Central memory CD8-positive, alpha-beta T cell (primary cell): ENCODE results near the gene CUX1.

Source experiments
- ATAC-seq: fragments of 150-1000 bp; cut with Tn5 transposase; replicated peaks from 2 replicates; pipeline ENCODE4 v1.10.0; 2022; ENCODE audit warnings: mild to moderate bottlenecking, moderate FRiP score, moderate number of reproducible peaks; ENCODE audit not compliant: poor library complexity, severe bottlenecking; ENCODE audit errors: extremely low read depth
- DNase-seq, 2 donors: peaks; one replicate each; pipeline ENCODE4 v3.0.0; 2021; ENCODE audit warnings: low spot score in 2 of 2
- H3K27ac Mint-ChIP-seq: one replicate; pipeline ENCODE4 v1.8.0; 2022; ENCODE audit warnings: low read depth, mild to moderate bottlenecking, moderate library complexity, mixed read lengths
- H3K27me3 Mint-ChIP-seq: one replicate; pipeline ENCODE4 v1.8.0; 2022; ENCODE audit warnings: mixed read lengths
- H3K36me3 Mint-ChIP-seq: one replicate; pipeline ENCODE4 v1.8.0; 2022; ENCODE audit warnings: mild to moderate bottlenecking, moderate library complexity, mixed read lengths; ENCODE audit not compliant: insufficient read depth
- H3K4me1 Mint-ChIP-seq: one replicate; pipeline ENCODE4 v1.8.0; 2022; ENCODE audit warnings: mixed read lengths
- H3K4me3 Mint-ChIP-seq: one replicate; pipeline ENCODE4 v1.8.0; 2022; ENCODE audit warnings: mild to moderate bottlenecking, moderate library complexity, mixed read lengths
- H3K9me3 Mint-ChIP-seq: one replicate; pipeline ENCODE4 v1.8.0; 2022; ENCODE audit warnings: mixed read lengths

CUX1 gene

GRCh38 chr7:102189756-102190155 lies 372.3 kb downstream of the CUX1 start:
- DNase-seq = no peak
- Mint-ChIP-seq H3K4me3 (no peak overlapping the region), H3K27ac (no peak overlapping the region)

GRCh38 chr7:102190776-102191350 lies 373.4 kb downstream of the CUX1 start:
- DNase-seq (no peak), ATAC-seq (no peak)
- Mint-ChIP-seq H3K9me3 (no peaks in the 10 kb centered on the region), H3K27me3 (no peaks in the 10 kb centered on the region), H3K36me3 (peaks cover 17% of the 10 kb centered on the region), H3K4me3 (no peak overlapping the region), H3K27ac (peak overlapping the region; percentile 61), H3K4me1 (peaks cover 5% of the 10 kb centered on the region)

More at GRCh38 chr7:102189756-102190155, 372.3 kb downstream of the CUX1 start:
- Mint-ChIP-seq H3K36me3 (peaks cover 13% of the 10 kb centered on the region), H3K9me3 (no peaks in the 10 kb centered on the region), H3K4me1 (peaks cover 5% of the 10 kb centered on the region), H3K27me3 (no peaks in the 10 kb centered on the region)
- ATAC-seq = no peak

- peak overlapping the region; percentile 61 for H3K27ac Mint-ChIP-seq
- no peak for ATAC-seq
- no peaks in the 10 kb centered on the region for H3K9me3 Mint-ChIP-seq
- peaks cover 5% of the 10 kb centered on the region for H3K4me1 Mint-ChIP-seq
- H3K4me3 Mint-ChIP-seq = no peak overlapping the region
- DNase-seq = no peak
- H3K36me3 Mint-ChIP-seq = peaks cover 19% of the 10 kb centered on the region
- no peaks in the 10 kb centered on the region for H3K27me3 Mint-ChIP-seq
Measured at GRCh38 chr7:102191556-102192379, 374.3 kb downstream of the CUX1 start.

GRCh38 chr7:102192790-102193189 lies 375.4 kb downstream of the CUX1 start:
- Mint-ChIP-seq H3K9me3 (no peaks in the 10 kb centered on the region), H3K4me1 (peaks cover 5% of the 10 kb centered on the region), H3K36me3 (peaks cover 24% of the 10 kb centered on the region), H3K4me3 (no peak overlapping the region), H3K27me3 (no peaks in the 10 kb centered on the region), H3K27ac (no peak overlapping the region)
- no peak for DNase-seq
- no peak for ATAC-seq

- no peak for DNase-seq
- no peak for ATAC-seq
- Mint-ChIP-seq H3K4me1 (peaks cover 5% of the 10 kb centered on the region), H3K27ac (no peak overlapping the region), H3K9me3 (no peaks in the 10 kb centered on the region), H3K27me3 (no peaks in the 10 kb centered on the region), H3K4me3 (no peak overlapping the region), H3K36me3 (peaks cover 25% of the 10 kb centered on the region)
Measured at GRCh38 chr7:102193806-102194205, 376.4 kb downstream of the CUX1 start.

- no peaks in the 10 kb centered on the region for H3K9me3 Mint-ChIP-seq
- H3K36me3 Mint-ChIP-seq = peaks cover 25% of the 10 kb centered on the region
- H3K4me3 Mint-ChIP-seq = no peak overlapping the region
- H3K27me3 Mint-ChIP-seq = no peaks in the 10 kb centered on the region
- DNase-seq (no peak), ATAC-seq (no peak)
- H3K4me1 Mint-ChIP-seq = peaks cover 5% of the 10 kb centered on the region
- H3K27ac Mint-ChIP-seq = no peak overlapping the region
Measured at GRCh38 chr7:102195361-102195760, 377.9 kb downstream of the CUX1 start.

GRCh38 chr7:102196028-102196427 lies 378.6 kb downstream of the CUX1 start:
- peaks cover 21% of the 10 kb centered on the region for H3K36me3 Mint-ChIP-seq
- DNase-seq = no peak
- H3K4me3 Mint-ChIP-seq = no peak overlapping the region
- H3K9me3 Mint-ChIP-seq = no peaks in the 10 kb centered on the region
- no peak overlapping the region for H3K27ac Mint-ChIP-seq
- H3K27me3 Mint-ChIP-seq = no peaks in the 10 kb centered on the region
- peaks cover 5% of the 10 kb centered on the region for H3K4me1 Mint-ChIP-seq
- no peak for ATAC-seq

- H3K9me3 Mint-ChIP-seq = no peaks in the 10 kb centered on the region
- H3K4me3 Mint-ChIP-seq = no peak overlapping the region
- no peak for ATAC-seq
- H3K36me3 Mint-ChIP-seq = peaks cover 23% of the 10 kb centered on the region
- H3K27me3 Mint-ChIP-seq = no peaks in the 10 kb centered on the region
- peaks cover 1% of the 10 kb centered on the region for H3K4me1 Mint-ChIP-seq
- H3K27ac Mint-ChIP-seq = no peak overlapping the region
- DNase-seq = no peak
Measured at GRCh38 chr7:102197161-102197560, 379.7 kb downstream of the CUX1 start.

GRCh38 chr7:102197599-102197998 lies 380.2 kb downstream of the CUX1 start:
- Mint-ChIP-seq H3K4me3 (no peak overlapping the region), H3K27me3 (no peaks in the 10 kb centered on the region), H3K36me3 (peaks cover 24% of the 10 kb centered on the region), H3K4me1 (no peaks in the 10 kb centered on the region), H3K9me3 (no peaks in the 10 kb centered on the region), H3K27ac (no peak overlapping the region)
- ATAC-seq (no peak), DNase-seq (no peak)

GRCh38 chr7:102198417-102198956 lies 381.1 kb downstream of the CUX1 start:
- Mint-ChIP-seq H3K4me1 (no peaks in the 10 kb centered on the region), H3K27ac (no peak overlapping the region), H3K36me3 (peaks cover 26% of the 10 kb centered on the region), H3K9me3 (no peaks in the 10 kb centered on the region), H3K27me3 (no peaks in the 10 kb centered on the region), H3K4me3 (no peak overlapping the region)
- DNase-seq = no peak
- ATAC-seq = no peak

- Mint-ChIP-seq H3K4me3 (no peak overlapping the region), H3K27me3 (no peaks in the 10 kb centered on the region), H3K9me3 (no peaks in the 10 kb centered on the region), H3K4me1 (no peaks in the 10 kb centered on the region), H3K27ac (no peak overlapping the region), H3K36me3 (peaks cover 18% of the 10 kb centered on the region)
- ATAC-seq = no peak
- DNase-seq = no peak
Measured at GRCh38 chr7:102201576-102201975, 384.1 kb downstream of the CUX1 start.

- no peaks in the 10 kb centered on the region for H3K9me3 Mint-ChIP-seq
- H3K27ac Mint-ChIP-seq = no peak overlapping the region
- H3K4me1 Mint-ChIP-seq = no peaks in the 10 kb centered on the region
- DNase-seq (no peak), ATAC-seq (no peak)
- no peak overlapping the region for H3K4me3 Mint-ChIP-seq
- H3K36me3 Mint-ChIP-seq = peaks cover 16% of the 10 kb centered on the region
- no peaks in the 10 kb centered on the region for H3K27me3 Mint-ChIP-seq
Measured at GRCh38 chr7:102202556-102202955, 385.1 kb downstream of the CUX1 start.

GRCh38 chr7:102203218-102203617 lies 385.8 kb downstream of the CUX1 start:
- Mint-ChIP-seq H3K36me3 (peaks cover 16% of the 10 kb centered on the region), H3K4me1 (no peaks in the 10 kb centered on the region), H3K4me3 (no peak overlapping the region), H3K27me3 (no peaks in the 10 kb centered on the region), H3K9me3 (no peaks in the 10 kb centered on the region), H3K27ac (no peak overlapping the region)
- ATAC-seq (no peak), DNase-seq (no peak)
